ENCODE data around the gene MARS1. TPM values are rescaled to one million over a fixed set of nuclear protein-coding genes. Genes with fewer than 3 reads are reported as not detected.

Gene MARS1
- total and polyA plus RNA-seq, 2 donors from 2014 or later, result 62.8 to 158 TPM

DNA sequence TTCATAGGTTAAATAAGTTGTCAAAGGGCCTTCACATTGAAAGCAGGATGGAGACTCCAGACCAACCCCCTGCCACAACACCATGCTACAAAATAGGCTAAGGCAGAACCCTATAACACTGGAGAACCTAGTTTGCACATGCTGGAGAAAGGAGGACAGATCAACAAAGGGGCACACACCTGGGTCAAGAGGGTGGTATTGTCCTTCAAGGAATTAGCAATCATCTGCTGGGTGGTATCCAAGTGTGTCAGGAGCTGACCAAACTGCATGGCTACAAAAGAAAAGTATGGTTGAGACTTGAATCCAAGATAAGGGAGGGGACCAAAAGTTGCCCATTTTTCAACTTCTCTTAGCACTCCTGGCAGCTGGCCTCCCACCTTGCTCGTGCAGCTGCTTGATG lies 44.0 kb downstream of the MARS1 start:
- DNase-seq, result no peak
- no peak for FAIRE-seq
- intact Hi-C loops (cut with DNase I), result no loop called here
- H3K36me3 ChIP-seq (ENCODE audit: control insufficient read depth in 2 of 3, insufficient read depth in 3 of 3, low read length in 3 of 3), result peaks cover 17 to 72% (median 42%) of the 10 kb centered on the region in 3 donors
- H3K9ac ChIP-seq (ENCODE audit: low read length in 3 of 3), result no peak overlapping the region
- no peaks in the 10 kb centered on the region for H3K27me3 ChIP-seq (ENCODE audit: control insufficient read depth, insufficient read depth, low read length)
- no peak overlapping the region for H3K27ac ChIP-seq (ENCODE audit: low read depth in 2 of 2, low read length in 2 of 2)
- no peaks in the 10 kb centered on the region for H3K9me3 ChIP-seq (ENCODE audit: control insufficient read depth in 2 of 3, insufficient read depth in 1 of 3, low read length in 3 of 3)
- no peaks in the 10 kb centered on the region for H3K4me1 ChIP-seq (ENCODE audit: control insufficient read depth in 2 of 3, insufficient read depth in 2 of 3, low read depth in 1 of 3, low read length in 3 of 3)
- TF ChIP-seq, protein P1, sequence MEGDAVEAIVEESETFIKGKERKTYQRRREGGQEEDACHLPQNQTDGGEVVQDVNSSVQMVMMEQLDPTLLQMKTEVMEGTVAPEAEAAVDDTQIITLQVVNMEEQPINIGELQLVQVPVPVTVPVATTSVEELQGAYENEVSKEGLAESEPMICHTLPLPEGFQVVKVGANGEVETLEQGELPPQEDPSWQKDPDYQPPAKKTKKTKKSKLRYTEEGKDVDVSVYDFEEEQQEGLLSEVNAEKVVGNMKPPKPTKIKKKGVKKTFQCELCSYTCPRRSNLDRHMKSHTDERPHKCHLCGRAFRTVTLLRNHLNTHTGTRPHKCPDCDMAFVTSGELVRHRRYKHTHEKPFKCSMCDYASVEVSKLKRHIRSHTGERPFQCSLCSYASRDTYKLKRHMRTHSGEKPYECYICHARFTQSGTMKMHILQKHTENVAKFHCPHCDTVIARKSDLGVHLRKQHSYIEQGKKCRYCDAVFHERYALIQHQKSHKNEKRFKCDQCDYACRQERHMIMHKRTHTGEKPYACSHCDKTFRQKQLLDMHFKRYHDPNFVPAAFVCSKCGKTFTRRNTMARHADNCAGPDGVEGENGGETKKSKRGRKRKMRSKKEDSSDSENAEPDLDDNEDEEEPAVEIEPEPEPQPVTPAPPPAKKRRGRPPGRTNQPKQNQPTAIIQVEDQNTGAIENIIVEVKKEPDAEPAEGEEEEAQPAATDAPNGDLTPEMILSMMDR (IDR thresholded peaks at IDR 0.05; ENCODE audit: borderline replicate concordance, extremely low read depth, insufficient read depth), result no peak
- no peak overlapping the region for H3K4me3 ChIP-seq (ENCODE audit: low read length in 3 of 3)

DNA sequence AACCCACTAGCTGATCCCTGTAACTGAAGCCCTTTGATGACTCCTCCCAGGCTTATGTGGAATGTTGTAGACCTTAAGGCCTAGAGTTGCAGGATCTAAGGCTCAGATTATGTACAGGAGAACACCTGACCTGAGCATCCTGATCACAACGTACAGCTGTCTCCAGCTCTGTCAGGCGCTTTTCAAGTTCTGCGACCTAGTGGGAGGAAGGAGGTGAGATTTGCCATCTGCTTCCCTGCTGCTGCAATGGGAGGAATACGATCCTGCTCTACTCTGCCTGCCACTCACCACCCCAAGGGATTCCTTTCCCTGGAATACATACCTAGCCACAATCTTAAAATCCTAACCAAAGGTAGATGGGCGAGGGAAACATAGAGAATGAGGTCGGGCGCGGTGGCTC lies 45.2 kb downstream of the MARS1 start:
- no peak overlapping the region for H3K9ac ChIP-seq (ENCODE audit: low read length in 3 of 3)
- intact Hi-C loops (cut with DNase I), result no loop called here
- FAIRE-seq (no peak), DNase-seq (no peak)
- TF ChIP-seq, protein P1 (IDR thresholded peaks at IDR 0.05; ENCODE audit: borderline replicate concordance, extremely low read depth, insufficient read depth), result no peak
- H3K36me3 ChIP-seq (ENCODE audit: control insufficient read depth in 2 of 3, insufficient read depth in 3 of 3, low read length in 3 of 3), result peaks cover 17 to 76% (median 46%) of the 10 kb centered on the region in 3 donors
- no peak overlapping the region for H3K27ac ChIP-seq (ENCODE audit: low read depth in 2 of 2, low read length in 2 of 2)
- H3K4me1 ChIP-seq (ENCODE audit: control insufficient read depth in 2 of 3, insufficient read depth in 2 of 3, low read depth in 1 of 3, low read length in 3 of 3), result no peaks in the 10 kb centered on the region
- no peaks in the 10 kb centered on the region for H3K27me3 ChIP-seq (ENCODE audit: control insufficient read depth, insufficient read depth, low read length)
- H3K4me3 ChIP-seq (ENCODE audit: low read length in 3 of 3), result no peak overlapping the region
- H3K9me3 ChIP-seq (ENCODE audit: control insufficient read depth in 2 of 3, insufficient read depth in 1 of 3, low read length in 3 of 3), result no peaks in the 10 kb centered on the region

DNA sequence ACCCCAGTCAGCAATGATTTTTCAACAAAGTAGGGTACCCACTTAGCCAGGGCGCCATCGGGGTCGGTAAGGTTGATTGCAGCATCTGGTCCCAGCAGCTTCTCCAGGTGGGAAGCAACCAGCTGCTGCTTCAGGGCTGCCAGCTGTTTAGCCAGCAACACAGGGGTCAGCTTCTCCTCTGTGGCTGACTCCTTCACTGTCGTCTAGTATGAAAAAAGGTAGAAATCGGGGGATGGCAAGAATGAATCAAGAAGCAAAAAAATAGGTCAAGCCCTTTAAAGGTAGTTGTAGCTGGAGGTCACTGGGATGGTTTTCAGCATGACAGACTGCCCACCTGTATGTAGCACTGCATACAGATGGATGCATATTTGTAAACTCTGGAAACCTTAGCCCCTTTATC lies 46.4 kb downstream of the MARS1 start:
- peaks cover 19 to 83% (median 53%) of the 10 kb centered on the region in 3 donors for H3K36me3 ChIP-seq (ENCODE audit: control insufficient read depth in 2 of 3, insufficient read depth in 3 of 3, low read length in 3 of 3)
- TF ChIP-seq, protein P1 (IDR thresholded peaks at IDR 0.05; ENCODE audit: borderline replicate concordance, extremely low read depth, insufficient read depth), result no peak
- H3K9me3 ChIP-seq (ENCODE audit: control insufficient read depth in 2 of 3, insufficient read depth in 1 of 3, low read length in 3 of 3), result no peaks in the 10 kb centered on the region
- no peaks in the 10 kb centered on the region for H3K4me1 ChIP-seq (ENCODE audit: control insufficient read depth in 2 of 3, insufficient read depth in 2 of 3, low read depth in 1 of 3, low read length in 3 of 3)
- FAIRE-seq (no peak), DNase-seq (no peak)
- H3K9ac ChIP-seq (ENCODE audit: low read length in 3 of 3), result no peak overlapping the region
- no peak overlapping the region for H3K4me3 ChIP-seq (ENCODE audit: low read length in 3 of 3)
- no peak overlapping the region for H3K27ac ChIP-seq (ENCODE audit: low read depth in 2 of 2, low read length in 2 of 2)
- H3K27me3 ChIP-seq (ENCODE audit: control insufficient read depth, insufficient read depth, low read length), result no peaks in the 10 kb centered on the region
- intact Hi-C loops (cut with DNase I), result no loop called here

DNA sequence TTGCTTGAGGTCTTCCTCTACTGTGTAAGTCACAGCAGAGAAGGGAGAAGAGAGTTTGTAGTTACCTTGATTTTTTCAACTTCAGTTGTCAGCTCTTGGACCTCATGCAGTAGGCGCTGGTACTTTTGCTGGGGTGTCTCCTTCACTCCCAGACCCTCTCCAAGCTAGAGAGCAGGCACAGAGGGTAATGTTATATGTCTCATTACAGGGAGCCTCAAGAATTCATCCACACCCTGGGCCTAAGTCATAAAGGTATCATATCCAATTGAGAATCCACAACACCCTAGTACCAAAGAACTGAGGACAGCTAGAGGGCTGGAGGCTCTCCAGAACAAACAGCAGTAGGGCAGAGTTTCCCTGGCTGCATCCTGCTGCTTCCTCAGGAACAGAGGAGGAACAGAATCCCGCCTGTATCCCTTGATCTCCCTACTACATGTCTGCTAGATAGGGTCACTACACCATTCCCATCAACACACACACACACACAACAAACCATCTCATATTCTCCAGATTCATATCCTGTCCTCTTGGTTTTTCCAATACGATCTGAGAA lies 47.2 kb downstream of the MARS1 start:
- Histone ChIP-seq H3K36me3 (ENCODE audit: control insufficient read depth in 2 of 3, insufficient read depth in 3 of 3, low read length in 3 of 3) (peaks cover 19 to 80% (median 52%) of the 10 kb centered on the region in 3 donors), H3K27ac (ENCODE audit: low read depth in 2 of 2, low read length in 2 of 2) (no peak overlapping the region), H3K9ac (ENCODE audit: low read length in 3 of 3) (no peak overlapping the region), H3K27me3 (ENCODE audit: control insufficient read depth, insufficient read depth, low read length) (no peaks in the 10 kb centered on the region), H3K4me1 (ENCODE audit: control insufficient read depth in 2 of 3, insufficient read depth in 2 of 3, low read depth in 1 of 3, low read length in 3 of 3) (no peaks in the 10 kb centered on the region), H3K4me3 (ENCODE audit: low read length in 3 of 3) (no peak overlapping the region), H3K9me3 (ENCODE audit: control insufficient read depth in 2 of 3, insufficient read depth in 1 of 3, low read length in 3 of 3) (no peaks in the 10 kb centered on the region)
- no peak for DNase-seq
- TF ChIP-seq, protein P1 (IDR thresholded peaks at IDR 0.05; ENCODE audit: borderline replicate concordance, extremely low read depth, insufficient read depth), result no peak
- no peak for FAIRE-seq
- intact Hi-C loops (cut with DNase I), result no loop called here

Measured in kidney (tissue), 14 donors.